Measurements from ENCODE around the gene RIMKLB. TPM values are rescaled to one million over a fixed set of nuclear protein-coding genes. Genes with fewer than 3 reads are reported as not detected.
A peak's percentile ranks its signal among the peaks of the same experiment; 100 is the strongest.

Gene RIMKLB
- total RNA-seq, 1 donor from 2014 or later, result 44.7 TPM

DNA sequence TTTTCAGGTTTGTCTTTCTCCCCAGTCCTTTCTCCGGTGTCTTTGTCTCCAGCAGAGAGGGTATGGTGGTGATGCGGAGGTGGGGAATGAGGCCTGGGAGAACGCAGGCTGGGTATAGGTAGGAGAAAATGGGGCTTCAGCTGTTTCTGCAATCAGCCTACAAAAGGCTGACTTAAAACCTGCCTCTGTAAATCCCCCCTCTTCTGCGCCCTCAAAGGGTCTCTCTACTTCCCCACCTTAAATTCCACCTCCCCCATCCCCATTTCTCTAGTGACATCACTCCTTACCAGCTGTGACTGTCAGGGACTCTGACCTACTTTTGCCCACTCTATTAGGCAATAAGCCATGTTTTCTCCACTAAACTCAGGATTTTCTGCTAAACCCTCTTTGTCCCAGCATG is 8.1 kb upstream of the RIMKLB start:
- H3K27ac ChIP-seq, result no peak overlapping the region
- peaks cover 16% of the 10 kb centered on the region for H3K4me1 ChIP-seq
- peak in 1 of 2 donors; percentile 43 for DNase-seq (ENCODE audit: extremely low spot score in 2 of 2)
- intact Hi-C loops (cut with DNase I), result no loop called here
- TF ChIP-seq, protein P1, sequence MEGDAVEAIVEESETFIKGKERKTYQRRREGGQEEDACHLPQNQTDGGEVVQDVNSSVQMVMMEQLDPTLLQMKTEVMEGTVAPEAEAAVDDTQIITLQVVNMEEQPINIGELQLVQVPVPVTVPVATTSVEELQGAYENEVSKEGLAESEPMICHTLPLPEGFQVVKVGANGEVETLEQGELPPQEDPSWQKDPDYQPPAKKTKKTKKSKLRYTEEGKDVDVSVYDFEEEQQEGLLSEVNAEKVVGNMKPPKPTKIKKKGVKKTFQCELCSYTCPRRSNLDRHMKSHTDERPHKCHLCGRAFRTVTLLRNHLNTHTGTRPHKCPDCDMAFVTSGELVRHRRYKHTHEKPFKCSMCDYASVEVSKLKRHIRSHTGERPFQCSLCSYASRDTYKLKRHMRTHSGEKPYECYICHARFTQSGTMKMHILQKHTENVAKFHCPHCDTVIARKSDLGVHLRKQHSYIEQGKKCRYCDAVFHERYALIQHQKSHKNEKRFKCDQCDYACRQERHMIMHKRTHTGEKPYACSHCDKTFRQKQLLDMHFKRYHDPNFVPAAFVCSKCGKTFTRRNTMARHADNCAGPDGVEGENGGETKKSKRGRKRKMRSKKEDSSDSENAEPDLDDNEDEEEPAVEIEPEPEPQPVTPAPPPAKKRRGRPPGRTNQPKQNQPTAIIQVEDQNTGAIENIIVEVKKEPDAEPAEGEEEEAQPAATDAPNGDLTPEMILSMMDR (IDR thresholded peaks at IDR 0.05), result no peak
- TF ChIP-seq POLR2A (IDR thresholded peaks at IDR 0.05) (no peak), POLR2AphosphoS5 (IDR thresholded peaks at IDR 0.05; ENCODE audit: insufficient read depth in 1 of 2, low read depth in 1 of 2) (no peak)
- H3K27me3 ChIP-seq, result no peaks in the 10 kb centered on the region
- H3K4me3 ChIP-seq, result no peak overlapping the region
- H3K36me3 ChIP-seq, result no peaks in the 10 kb centered on the region
- no peaks in the 10 kb centered on the region for H3K9me3 ChIP-seq

- peak in 1 of 2 donors; percentile 77 for TF ChIP-seq POLR2AphosphoS5 (IDR thresholded peaks at IDR 0.05; ENCODE audit: insufficient read depth in 1 of 2, low read depth in 1 of 2)
- TF ChIP-seq, protein P1 (IDR thresholded peaks at IDR 0.05), result no peak
- no peak for TF ChIP-seq POLR2A (IDR thresholded peaks at IDR 0.05)
- intact Hi-C loops (cut with DNase I), result no loop called here
- DNase-seq (ENCODE audit: extremely low spot score in 2 of 2), result no peak
- no peaks in the 10 kb centered on the region for H3K9me3 ChIP-seq
- no peaks in the 10 kb centered on the region for H3K27me3 ChIP-seq
- peak overlapping the region; percentile 40 for H3K27ac ChIP-seq
- no peaks in the 10 kb centered on the region for H3K36me3 ChIP-seq
- H3K4me3 ChIP-seq, result no peak overlapping the region
- peaks cover 12% of the 10 kb centered on the region for H3K4me1 ChIP-seq
Observed at GRCh38 chr12:8692573-8692972, 5.2 kb upstream of the RIMKLB start.

- H3K36me3 ChIP-seq, result no peaks in the 10 kb centered on the region
- no peaks in the 10 kb centered on the region for H3K27me3 ChIP-seq
- H3K9me3 ChIP-seq, result no peaks in the 10 kb centered on the region
- no peak overlapping the region for H3K27ac ChIP-seq
- TF ChIP-seq POLR2AphosphoS5 (IDR thresholded peaks at IDR 0.05; ENCODE audit: insufficient read depth in 1 of 2, low read depth in 1 of 2), result no peak
- TF ChIP-seq, protein P1 (IDR thresholded peaks at IDR 0.05), result no peak
- no peak for TF ChIP-seq POLR2A (IDR thresholded peaks at IDR 0.05)
- no peak for DNase-seq (ENCODE audit: extremely low spot score in 2 of 2)
- peaks cover 22% of the 10 kb centered on the region for H3K4me1 ChIP-seq
- intact Hi-C loops (cut with DNase I), result no loop called here
- H3K4me3 ChIP-seq, result no peak overlapping the region
Observed at GRCh38 chr12:8695116-8695515, 2.7 kb upstream of the RIMKLB start.

- no peak for DNase-seq (ENCODE audit: extremely low spot score in 2 of 2)
- Histone ChIP-seq H3K36me3 (no peaks in the 10 kb centered on the region), H3K4me3 (peak overlapping the region; percentile 95 to 99), H3K27me3 (no peaks in the 10 kb centered on the region), H3K9me3 (no peaks in the 10 kb centered on the region), H3K4me1 (peaks cover 33% of the 10 kb centered on the region), H3K27ac (peak overlapping the region; percentile 98)
- intact Hi-C loops (cut with DNase I), result no loop called here
- TF ChIP-seq, protein P1 (IDR thresholded peaks at IDR 0.05), result no peak
- TF ChIP-seq POLR2AphosphoS5 (IDR thresholded peaks at IDR 0.05; ENCODE audit: insufficient read depth in 1 of 2, low read depth in 1 of 2), result no peak
- TF ChIP-seq POLR2A (IDR thresholded peaks at IDR 0.05), result no peak
Observed at GRCh38 chr12:8696442-8697090, 1.2 kb upstream of the RIMKLB start.

- TF ChIP-seq POLR2AphosphoS5 (IDR thresholded peaks at IDR 0.05; ENCODE audit: insufficient read depth in 1 of 2, low read depth in 1 of 2) (no peak), POLR2A (IDR thresholded peaks at IDR 0.05) (no peak)
- TF ChIP-seq, protein P1 (IDR thresholded peaks at IDR 0.05), result no peak
- no peak for DNase-seq (ENCODE audit: extremely low spot score in 2 of 2)
- intact Hi-C loops (cut with DNase I), result no loop called here
Observed at GRCh38 chr12:8697120-8697475, 693 bp upstream of the RIMKLB start.

More at GRCh38 chr12:8697120-8697475, 693 bp upstream of the RIMKLB start:
- H3K27me3 ChIP-seq, result no peaks in the 10 kb centered on the region
- H3K4me3 ChIP-seq, result peak overlapping the region; percentile 95 to 99
- H3K36me3 ChIP-seq, result no peaks in the 10 kb centered on the region
- H3K4me1 ChIP-seq, result peaks cover 33% of the 10 kb centered on the region
- no peaks in the 10 kb centered on the region for H3K9me3 ChIP-seq
- peak overlapping the region; percentile 98 for H3K27ac ChIP-seq

Data from vagina (tissue), 2 donors.